ENCODE measurements around the gene DCST2.

The DCST2 gene

GRCh38 chr1:155079487-155080311, 46.1 kb upstream of the DCST2 start:
- no peak overlapping the region for H3K4me3 ChIP-seq (ENCODE audit: control insufficient read depth, low read depth, low read length)
- no peak for TF ChIP-seq CTCF (IDR thresholded peaks at IDR 0.05; ENCODE audit: control insufficient read depth, insufficient read depth, low read depth, low read length, missing control alignments)
- DNase-seq (ENCODE audit: low read depth): no peak

- DNase-seq (ENCODE audit: low read depth): no peak
- peak overlapping the region; percentile 28 for H3K4me3 ChIP-seq (ENCODE audit: control insufficient read depth, low read depth, low read length)
- TF ChIP-seq CTCF (IDR thresholded peaks at IDR 0.05; ENCODE audit: control insufficient read depth, insufficient read depth, low read depth, low read length, missing control alignments): no peak
Observed at GRCh38 chr1:155079210-155079486, 45.6 kb upstream of the DCST2 start.

GRCh38 chr1:155078469-155079209, 45.1 kb upstream of the DCST2 start, which contains the start of gene EFNA3:
Gene EFNA3 (plus strand): TSS chr1:155078837. CDS start chr1:155078942, 105 bp downstream.
- peak within 1 kb of the TSS; percentile 28 for H3K4me3 ChIP-seq (ENCODE audit: control insufficient read depth, low read depth, low read length)
- no peak for TF ChIP-seq CTCF (IDR thresholded peaks at IDR 0.05; ENCODE audit: control insufficient read depth, insufficient read depth, low read depth, low read length, missing control alignments)
- DNase-seq (ENCODE audit: low read depth): no peak

GRCh38 chr1:155077758-155078445, 44.3 kb upstream of the DCST2 start:
- H3K4me3 ChIP-seq (ENCODE audit: control insufficient read depth, low read depth, low read length): no peak overlapping the region
- TF ChIP-seq CTCF (IDR thresholded peaks at IDR 0.05; ENCODE audit: control insufficient read depth, insufficient read depth, low read depth, low read length, missing control alignments): no peak
- no peak for DNase-seq (ENCODE audit: low read depth)

GRCh38 chr1:155077346-155077745, 43.8 kb upstream of the DCST2 start:
- no peak for TF ChIP-seq CTCF (IDR thresholded peaks at IDR 0.05; ENCODE audit: control insufficient read depth, insufficient read depth, low read depth, low read length, missing control alignments)
- DNase-seq (ENCODE audit: low read depth): no peak
- H3K4me3 ChIP-seq (ENCODE audit: control insufficient read depth, low read depth, low read length): no peak overlapping the region

- H3K4me3 ChIP-seq (ENCODE audit: control insufficient read depth, low read depth, low read length): no peak overlapping the region
- no peak for TF ChIP-seq CTCF (IDR thresholded peaks at IDR 0.05; ENCODE audit: control insufficient read depth, insufficient read depth, low read depth, low read length, missing control alignments)
- DNase-seq (ENCODE audit: low read depth): no peak
Observed at GRCh38 chr1:155076371-155076770, 42.8 kb upstream of the DCST2 start.
